HCT116 (cell line): Measurements from ENCODE around the gene ROR2. TPM values are rescaled to one million over a fixed set of nuclear protein-coding genes. Genes with fewer than 3 reads are reported as not detected.
"Not testable (repeated sequence)": the region's sequence is repeated elsewhere in the genome, so short reads cannot be mapped to it uniquely, and the experiment has no call there.

Source experiments
- ATAC-seq: fragments of 200-7000 bp; cut with Tn5 transposase; 2 replicates; pipeline ENCODE4 v1.9.1; 2020; ENCODE audit warnings: mild to moderate bottlenecking, moderate library complexity
- BruUV-seq: library from RNA; stranded (reverse); fragments of 400-500 nt; replicated peaks from 2 replicates; lab custom pipeline; 2021; lab: Mats Ljungman, UMichigan
- CTCF ChIA-PET: fragments of 300-600 bp; sonication (Branson Sonifier 250); formaldehyde crosslinking; loops from one replicate; lab custom pipeline; 2021; ENCODE audit warnings: antibody characterized with exemption; lab: Charles Lee
- POLR2A ChIA-PET: fragments of 300-600, 350-600 bp; sonication (Branson Sonifier 250); formaldehyde crosslinking; loops from one replicate; lab custom pipeline; 2021; ENCODE audit warnings: antibody characterized with exemption; lab: Charles Lee
- RAD21 ChIA-PET, 2 experiments: fragments of 300-600 bp; sonication (Branson Sonifier 250); formaldehyde crosslinking; loops; one replicate each; lab custom pipeline; 2023; ENCODE audit warnings: low total read pairs in 2 of 2; ENCODE audit not compliant: uncharacterized antibody in 2 of 2, unreplicated experiment in 2 of 2, low non-redundant PET in 1 of 2; lab: Charles Lee
- DNase-seq: peaks from one replicate; pipeline ENCODE4 v3.0.0-alpha.2; 2010; ENCODE audit warnings: low read depth, low spot score
- H2AFZ ChIP-seq: fragments of 200-600 bp; shearing (Covaris generic), sonication (generic); 2 replicates; pipeline ENCODE4 v1.6.1; 2017; ENCODE audit warnings: low read depth, mixed run types, mixed read lengths, antibody characterized with exemption, low read length; ENCODE audit not compliant: poor library complexity, severe bottlenecking
- H3K27ac ChIP-seq: 2 replicates; pipeline ENCODE4 v1.5.1; 2012; ENCODE audit warnings: low read depth, low read length
- H3K27me3 ChIP-seq: fragments of 200-600 bp; sonication (generic); 2 replicates; pipeline ENCODE4 v1.6.1; 2016; ENCODE audit warnings: mixed run types, low read length, mixed read lengths; ENCODE audit not compliant: insufficient read depth
- H3K36me3 ChIP-seq, 2 experiments: fragments of 200-500 bp in 1 of 2; fragments of 200-600 bp in 1 of 2; sonication (Bioruptor generic) in 1 of 2; sonication (generic) in 1 of 2; 2 replicates each; pipeline versions ENCODE4 v1.5.1 to v1.6.1; 2014 to 2016; ENCODE audit warnings: low read length in 2 of 2, inconsistent platforms in 1 of 2, mixed read lengths in 1 of 2, mixed run types in 1 of 2; ENCODE audit not compliant: insufficient read depth in 2 of 2, control insufficient read depth in 1 of 2
- H3K4me1 ChIP-seq, 2 experiments: fragments of 200-600 bp in 1 of 2; sonication (generic) in 1 of 2; 2 replicates each; pipeline versions ENCODE4 v1.5.1 to v1.6.1; 2012 to 2017; ENCODE audit warnings: low read length in 2 of 2, inconsistent platforms in 1 of 2, mild to moderate bottlenecking in 1 of 2, mixed read lengths in 1 of 2, mixed run types in 1 of 2, moderate library complexity in 1 of 2; ENCODE audit not compliant: insufficient read depth in 2 of 2, control insufficient read depth in 1 of 2
- H3K4me2 ChIP-seq: fragments of 200-600 bp; sonication (generic); 2 replicates; pipeline ENCODE4 v1.6.1; 2017; ENCODE audit warnings: mixed run types, low read length, mixed read lengths
- H3K4me3 ChIP-seq, 2 experiments: fragments of 200-600 bp in 1 of 2; sonication (generic) in 1 of 2; replicated peaks in 1 of 2; 2 replicates each; pipeline ENCODE4 v1.5.1; 2011 to 2016; ENCODE audit warnings: low read length in 2 of 2, control low read depth in 1 of 2, low read depth in 1 of 2, mild to moderate bottlenecking in 1 of 2, mixed read lengths in 1 of 2, mixed run types in 1 of 2
- H3K79me2 ChIP-seq: fragments of 200-600 bp; sonication (generic); 2 replicates; pipeline ENCODE4 v1.6.1; 2017; ENCODE audit warnings: mild to moderate bottlenecking, mixed run types, low read length, moderate library complexity, mixed read lengths; ENCODE audit not compliant: insufficient read depth
- H3K9ac ChIP-seq: fragments of 200-600 bp; sonication (generic); 2 replicates; pipeline ENCODE4 v1.6.1; 2016; ENCODE audit warnings: low read length, mixed read lengths
- H3K9me2 ChIP-seq: fragments of 200-600 bp; sonication (generic), shearing (Covaris generic); 2 replicates; pipeline ENCODE4 v1.6.1; 2017; ENCODE audit warnings: mixed run types, mild to moderate bottlenecking, moderate library complexity; ENCODE audit not compliant: insufficient read depth
- H3K9me3 ChIP-seq, 2 experiments: fragments of 200-500 bp in 1 of 2; fragments of 200-600 bp in 1 of 2; sonication (Bioruptor generic) in 1 of 2; sonication (generic) in 1 of 2; 2 replicates each; pipeline ENCODE4 v1.6.1; 2014 to 2017; ENCODE audit warnings: low read length in 2 of 2, mixed read lengths in 2 of 2, inconsistent platforms in 1 of 2, low read depth in 1 of 2, mild to moderate bottlenecking in 1 of 2, mixed run types in 1 of 2, moderate library complexity in 1 of 2; ENCODE audit not compliant: control insufficient read depth in 1 of 2, insufficient read depth in 1 of 2
- H4K20me1 ChIP-seq: fragments of 200-600 bp; sonication (generic), shearing (Covaris generic); 2 replicates; pipeline ENCODE4 v1.6.1; 2017; ENCODE audit warnings: mixed run types, mild to moderate bottlenecking, moderate library complexity; ENCODE audit not compliant: insufficient read depth
- CBX3 ChIP-seq: IDR thresholded peaks from 2 replicates; pipeline ENCODE4 v1.6.1; 2012; ENCODE audit warnings: low read depth
- EZH2phosphoT487 ChIP-seq: fragments of 200-600 bp; IDR thresholded peaks from 2 replicates; pipeline ENCODE4 v1.6.1; 2018; ENCODE audit warnings: antibody characterized with exemption, borderline replicate concordance
- JUND ChIP-seq: IDR thresholded peaks from 2 replicates; pipeline ENCODE4 v1.6.1; 2012
- MAX ChIP-seq: IDR thresholded peaks from 2 replicates; pipeline ENCODE4 v1.6.1; 2012
- SIN3A ChIP-seq: IDR thresholded peaks from 2 replicates; pipeline ENCODE4 v1.6.1; 2012; ENCODE audit warnings: low read depth
- SP1 ChIP-seq: IDR thresholded peaks from 2 replicates; pipeline ENCODE4 v1.6.1; 2012; ENCODE audit warnings: low read depth
- TCF7L2 ChIP-seq: IDR thresholded peaks from 2 replicates; pipeline ENCODE4 v1.7.0; 2011; ENCODE audit warnings: borderline replicate concordance, inconsistent platforms; ENCODE audit not compliant: insufficient read depth, insufficient read length; ENCODE audit errors: extremely low read depth
- ZFX ChIP-seq: fragments of 450-650 bp; IDR thresholded peaks from 2 replicates; pipeline ENCODE4 v1.6.1; 2017
- intact Hi-C: fragments of 100-400 bp; cut with micrococcal nuclease; formaldehyde crosslinking; loops from 2 replicates; pipeline ENCODE4 v1.10.0; 2022
- total RNA-seq: library from RNA; stranded (reverse); gene quantifications from one replicate; pipeline ENCODE4 v1.2.1, GENCODE V29; 2021; ENCODE audit not compliant: unreplicated experiment
- TF ChIP-seq, protein P1 (sequence below), 3 experiments: fragments of 200-600 bp in 1 of 3; sonication (generic) in 1 of 3; IDR thresholded peaks in 2 of 3; conservative IDR thresholded peaks in 1 of 3; 2 replicates each; pipeline ENCODE4 v1.5.1; 2012 to 2017; ENCODE audit warnings: low read depth in 2 of 3, low read length in 2 of 3, antibody characterized with exemption in 1 of 3, borderline replicate concordance in 1 of 3, control low read depth in 1 of 3, mild to moderate bottlenecking in 1 of 3, mixed read lengths in 1 of 3, mixed run types in 1 of 3, moderate library complexity in 1 of 3; ENCODE audit not compliant: insufficient read depth in 1 of 3
- TF ChIP-seq, protein P2 (sequence below): IDR thresholded peaks from 2 replicates; pipeline ENCODE4 v1.6.1; 2011; ENCODE audit warnings: mild to moderate bottlenecking, low read length, moderate library complexity; ENCODE audit not compliant: insufficient replicate concordance; ENCODE audit errors: extremely low read depth
- TF ChIP-seq, protein P3 (sequence below): IDR thresholded peaks from 2 replicates; pipeline ENCODE4 v1.6.1; 2012

Gene ROR2
- total RNA-seq, 1 experiment from 2014 or later = 15.7 TPM

- Histone ChIP-seq H3K9ac (no peak overlapping the region), H3K9me2 (no peaks in the 10 kb centered on the region), H3K4me2 (no peak overlapping the region), H3K79me2 (no peaks in the 10 kb centered on the region), H3K27ac (no peak overlapping the region), H3K4me1 (no peaks in the 10 kb centered on the region), H3K9me3 (no peaks in the 10 kb centered on the region), H3K4me3 (no peak overlapping the region), H4K20me1 (no peaks in the 10 kb centered on the region), H3K27me3 (no peaks in the 10 kb centered on the region), H3K36me3 (no peaks in the 10 kb centered on the region), H2AFZ (no peak overlapping the region)
- CTCF ChIA-PET = no interaction called here
- RAD21 ChIA-PET = no interaction called here
- intact Hi-C loops = no loop called here
- DNase-seq = no peak
- POLR2A ChIA-PET = no interaction called here
- BruUV-seq = no TSS peak
- TF ChIP-seq MAX (no peak), SIN3A (no peak), SP1 (no peak), CBX3 (no peak), EZH2phosphoT487 (no peak), TCF7L2 (no peak), ZFX (no peak), JUND (no peak)
- TF ChIP-seq, protein P1, sequence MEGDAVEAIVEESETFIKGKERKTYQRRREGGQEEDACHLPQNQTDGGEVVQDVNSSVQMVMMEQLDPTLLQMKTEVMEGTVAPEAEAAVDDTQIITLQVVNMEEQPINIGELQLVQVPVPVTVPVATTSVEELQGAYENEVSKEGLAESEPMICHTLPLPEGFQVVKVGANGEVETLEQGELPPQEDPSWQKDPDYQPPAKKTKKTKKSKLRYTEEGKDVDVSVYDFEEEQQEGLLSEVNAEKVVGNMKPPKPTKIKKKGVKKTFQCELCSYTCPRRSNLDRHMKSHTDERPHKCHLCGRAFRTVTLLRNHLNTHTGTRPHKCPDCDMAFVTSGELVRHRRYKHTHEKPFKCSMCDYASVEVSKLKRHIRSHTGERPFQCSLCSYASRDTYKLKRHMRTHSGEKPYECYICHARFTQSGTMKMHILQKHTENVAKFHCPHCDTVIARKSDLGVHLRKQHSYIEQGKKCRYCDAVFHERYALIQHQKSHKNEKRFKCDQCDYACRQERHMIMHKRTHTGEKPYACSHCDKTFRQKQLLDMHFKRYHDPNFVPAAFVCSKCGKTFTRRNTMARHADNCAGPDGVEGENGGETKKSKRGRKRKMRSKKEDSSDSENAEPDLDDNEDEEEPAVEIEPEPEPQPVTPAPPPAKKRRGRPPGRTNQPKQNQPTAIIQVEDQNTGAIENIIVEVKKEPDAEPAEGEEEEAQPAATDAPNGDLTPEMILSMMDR (IDR thresholded peaks at IDR 0.05 in 2 of 3, conservative IDR thresholded peaks at IDR 0.05 in 1 of 3; ENCODE audit: borderline replicate concordance in 1 of 3, insufficient read depth in 1 of 3, low read depth in 2 of 3, low read length in 2 of 3) = no peak
- TF ChIP-seq, protein P2, sequence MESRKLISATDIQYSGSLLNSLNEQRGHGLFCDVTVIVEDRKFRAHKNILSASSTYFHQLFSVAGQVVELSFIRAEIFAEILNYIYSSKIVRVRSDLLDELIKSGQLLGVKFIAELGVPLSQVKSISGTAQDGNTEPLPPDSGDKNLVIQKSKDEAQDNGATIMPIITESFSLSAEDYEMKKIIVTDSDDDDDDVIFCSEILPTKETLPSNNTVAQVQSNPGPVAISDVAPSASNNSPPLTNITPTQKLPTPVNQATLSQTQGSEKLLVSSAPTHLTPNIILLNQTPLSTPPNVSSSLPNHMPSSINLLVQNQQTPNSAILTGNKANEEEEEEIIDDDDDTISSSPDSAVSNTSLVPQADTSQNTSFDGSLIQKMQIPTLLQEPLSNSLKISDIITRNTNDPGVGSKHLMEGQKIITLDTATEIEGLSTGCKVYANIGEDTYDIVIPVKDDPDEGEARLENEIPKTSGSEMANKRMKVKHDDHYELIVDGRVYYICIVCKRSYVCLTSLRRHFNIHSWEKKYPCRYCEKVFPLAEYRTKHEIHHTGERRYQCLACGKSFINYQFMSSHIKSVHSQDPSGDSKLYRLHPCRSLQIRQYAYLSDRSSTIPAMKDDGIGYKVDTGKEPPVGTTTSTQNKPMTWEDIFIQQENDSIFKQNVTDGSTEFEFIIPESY = no peak
- TF ChIP-seq, protein P3, sequence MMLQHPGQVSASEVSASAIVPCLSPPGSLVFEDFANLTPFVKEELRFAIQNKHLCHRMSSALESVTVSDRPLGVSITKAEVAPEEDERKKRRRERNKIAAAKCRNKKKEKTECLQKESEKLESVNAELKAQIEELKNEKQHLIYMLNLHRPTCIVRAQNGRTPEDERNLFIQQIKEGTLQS = no peak
- ATAC-seq = no peak
These were observed 311.0 kb downstream of the ROR2 start for GRCh38 chr9:91639054-91639453.

DNA sequence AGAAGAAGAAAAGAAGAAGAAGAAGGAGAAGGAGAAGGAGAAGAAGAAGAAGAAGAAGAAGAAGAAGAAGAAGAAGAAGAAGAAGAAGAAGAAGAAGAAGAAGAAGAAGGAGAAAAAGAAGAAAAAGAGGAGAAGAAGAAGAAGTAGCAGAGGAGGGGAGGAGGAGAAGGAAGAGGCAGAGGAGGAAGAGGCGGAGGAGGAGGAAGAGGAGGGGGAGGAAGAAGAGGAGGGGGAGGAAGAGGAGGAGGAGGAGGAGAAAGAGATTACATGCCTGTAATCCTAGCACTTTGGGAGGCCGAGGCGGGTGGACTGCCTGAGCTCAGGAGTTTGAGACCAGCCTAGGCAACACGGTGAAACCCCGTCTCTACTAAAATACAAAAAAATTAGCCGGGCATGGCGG, 315.2 kb downstream of the ROR2 start:
- H3K9me3 ChIP-seq, H2AFZ ChIP-seq, H3K9ac ChIP-seq, H3K4me1 ChIP-seq, ATAC-seq, CTCF ChIA-PET, H3K36me3 ChIP-seq, intact Hi-C loops, H3K4me3 ChIP-seq, POLR2A ChIA-PET, RAD21 ChIA-PET, H4K20me1 ChIP-seq, H3K9me2 ChIP-seq, H3K27ac ChIP-seq, H3K79me2 ChIP-seq, H3K4me2 ChIP-seq, DNase-seq, H3K27me3 ChIP-seq, BruUV-seq: not testable (repeated sequence)
